GM23338 (cell line): ENCODE data around the gene NFIB. TPM values are rescaled to one million over a fixed set of nuclear protein-coding genes. Genes with fewer than 3 reads are reported as not detected.

Source experiments
- ATAC-seq: fragments of 200-7000 bp; cut with Tn5 transposase; 3 replicates; pipeline ENCODE4 v1.9.1; 2020
- DNase-seq: peaks from one replicate; pipeline ENCODE4 v3.0.0-alpha.2; 2015; ENCODE audit warnings: low spot score
- H2AFZ ChIP-seq: fragments of 200-600 bp; sonication (generic); 2 replicates; pipeline ENCODE4 v1.8.0; 2016; ENCODE audit warnings: antibody characterized with exemption, mild to moderate bottlenecking, moderate library complexity
- H3F3A ChIP-seq: fragments of 200-600 bp; sonication (generic); replicated peaks from 2 replicates; pipeline ENCODE4 v1.8.0; 2017; ENCODE audit warnings: antibody characterized with exemption, mixed run types, low read depth
- H3K27ac ChIP-seq: fragments of 200-600 bp; sonication (generic); 2 replicates; pipeline ENCODE4 v1.6.1; 2016; ENCODE audit warnings: low read depth
- H3K27me3 ChIP-seq: fragments of 200-600 bp; sonication (generic); 2 replicates; pipeline ENCODE4 v1.8.0; 2016; ENCODE audit warnings: mild to moderate bottlenecking, mixed run types, moderate library complexity; ENCODE audit not compliant: insufficient read depth
- H3K36me3 ChIP-seq: fragments of 200-600 bp; sonication (generic); 2 replicates; pipeline ENCODE4 v1.8.0; 2016; ENCODE audit warnings: mild to moderate bottlenecking; ENCODE audit not compliant: insufficient read depth
- H3K4me1 ChIP-seq: fragments of 200-600 bp; sonication (generic); 2 replicates; pipeline ENCODE4 v1.8.0; 2016; ENCODE audit warnings: mild to moderate bottlenecking, moderate library complexity; ENCODE audit not compliant: insufficient read depth
- H3K4me2 ChIP-seq: fragments of 200-600 bp; sonication (generic); 2 replicates; pipeline ENCODE4 v1.7.1; 2017; ENCODE audit warnings: mixed run types
- H3K4me3 ChIP-seq: fragments of 200-600 bp; sonication (generic); 2 replicates; pipeline ENCODE4 v1.6.1; 2016; ENCODE audit warnings: mixed run types
- H3K79me2 ChIP-seq: fragments of 200-600 bp; sonication (generic); replicated peaks from 2 replicates; pipeline ENCODE4 v1.8.0; 2017; ENCODE audit warnings: mild to moderate bottlenecking; ENCODE audit not compliant: insufficient read depth
- H3K9me2 ChIP-seq: fragments of 200-600 bp; sonication (generic); 2 replicates; pipeline ENCODE4 v1.8.0; 2017; ENCODE audit not compliant: insufficient read depth
- H4K20me1 ChIP-seq: fragments of 200-600 bp; sonication (generic); replicated peaks from 2 replicates; pipeline ENCODE4 v1.8.0; 2017; ENCODE audit warnings: mild to moderate bottlenecking; ENCODE audit not compliant: insufficient read depth
- H3K27ac Mint-ChIP-seq: 2 replicates; pipeline ENCODE4 v1.8.0; 2020; ENCODE audit warnings: inconsistent platforms, mild to moderate bottlenecking, moderate library complexity, mixed read lengths
- H3K27me3 Mint-ChIP-seq: 3 replicates; pipeline ENCODE4 v1.8.0; 2022; ENCODE audit warnings: low read depth, mild to moderate bottlenecking, moderate library complexity, mixed read lengths, inconsistent platforms; ENCODE audit not compliant: insufficient read depth, poor library complexity
- H3K36me3 Mint-ChIP-seq: 3 replicates; pipeline ENCODE4 v1.8.0; 2021; ENCODE audit warnings: low read depth, mild to moderate bottlenecking, inconsistent platforms, moderate library complexity, mixed read lengths
- H3K4me1 Mint-ChIP-seq: 3 replicates; pipeline ENCODE4 v1.8.0; 2020; ENCODE audit warnings: mild to moderate bottlenecking, inconsistent platforms, mixed read lengths
- H3K4me3 Mint-ChIP-seq: 3 replicates; pipeline ENCODE4 v1.8.0; 2021; ENCODE audit warnings: moderate library complexity, mild to moderate bottlenecking, inconsistent platforms, mixed read lengths
- H3K9me3 Mint-ChIP-seq: 3 replicates; pipeline ENCODE4 v1.8.0; 2020; ENCODE audit warnings: moderate library complexity, mild to moderate bottlenecking, inconsistent platforms, mixed read lengths
- CREB1 ChIP-seq: fragments of 250-450 bp; sonication (Bioruptor Pico); IDR thresholded peaks from 2 replicates; pipeline ENCODE4 v1.5.0; 2020; ENCODE audit warnings: low read depth, mild to moderate bottlenecking, moderate library complexity
- EZH2 ChIP-seq: fragments of 200-600 bp; sonication (generic); IDR thresholded peaks from one replicate; pipeline ENCODE4 v1.8.0; 2017; ENCODE audit warnings: antibody characterized with exemption, mild to moderate bottlenecking, low read depth; ENCODE audit not compliant: unreplicated experiment
- EZH2phosphoT487 ChIP-seq: fragments of 200-600 bp; sonication (generic); IDR thresholded peaks from one replicate; pipeline ENCODE4 v1.8.1; 2018; ENCODE audit warnings: antibody characterized with exemption; ENCODE audit not compliant: unreplicated experiment
- NANOG ChIP-seq: IDR thresholded peaks from 2 replicates; pipeline ENCODE4 v1.6.1; 2016; ENCODE audit warnings: antibody characterized with exemption, borderline replicate concordance
- REST ChIP-seq: IDR thresholded peaks from one replicate; pipeline ENCODE4 v1.6.1; 2018; ENCODE audit warnings: antibody characterized with exemption; ENCODE audit not compliant: unreplicated experiment
- STAT1 ChIP-seq: IDR thresholded peaks from one replicate; pipeline ENCODE4 v1.6.1; 2016; ENCODE audit warnings: antibody characterized with exemption; ENCODE audit not compliant: unreplicated experiment
- ZNF114 ChIP-seq: fragments of 250-450 bp; sonication (Bioruptor Pico); IDR thresholded peaks from 2 replicates; pipeline ENCODE4 v1.5.0; 2020; ENCODE audit warnings: mild to moderate bottlenecking, moderate library complexity
- ZNF331 ChIP-seq: fragments of 250-450 bp; sonication (Bioruptor Pico); IDR thresholded peaks from 2 replicates; pipeline ENCODE4 v1.5.0; 2020; ENCODE audit warnings: low read depth, mild to moderate bottlenecking, moderate library complexity
- polyA plus RNA-seq: library from polyadenylated mRNA; unstranded; fragments of >200 nt; fragmentation: Nextera tagmentation; extraction: Ambion mirVana; gene quantifications from 2 replicates; pipeline ENCODE4 v1.2.1, GENCODE V29; 2016
- total RNA-seq: library from RNA; depleted of rRNA; stranded (reverse); fragments of >200 nt; shearing (Covaris generic); gene quantifications from 2 replicates; pipeline ENCODE4 v1.2.3, GENCODE V29; 2014
- TF ChIP-seq, protein P1 (sequence below): IDR thresholded peaks from 2 replicates; pipeline ENCODE4 v1.6.1; 2016; ENCODE audit warnings: antibody characterized with exemption
- TF ChIP-seq, protein P2 (sequence below), 2 experiments: fragments of 200-600 bp in 1 of 2; sonication (generic) in 1 of 2; conservative IDR thresholded peaks; 2 replicates each; pipeline versions ENCODE4 v1.5.1 to v1.6.1; 2016 to 2017; ENCODE audit warnings: antibody characterized with exemption in 2 of 2, low read depth in 2 of 2, mild to moderate bottlenecking in 2 of 2, moderate library complexity in 1 of 2

NFIB gene
- total and polyA plus RNA-seq, 2 experiments from 2014 or later: 3.9 to 4.7 TPM

- H3K9me3 Mint-ChIP-seq: no peaks in the 10 kb centered on the region
- no peaks in the 10 kb centered on the region for H3K27me3 Mint-ChIP-seq
- no peaks in the 10 kb centered on the region for H3K79me2 ChIP-seq
- H3F3A ChIP-seq: no peaks in the 10 kb centered on the region
- H3K27ac Mint-ChIP-seq: no peak overlapping the region
- TF ChIP-seq REST: no peak
- TF ChIP-seq, protein P1, sequence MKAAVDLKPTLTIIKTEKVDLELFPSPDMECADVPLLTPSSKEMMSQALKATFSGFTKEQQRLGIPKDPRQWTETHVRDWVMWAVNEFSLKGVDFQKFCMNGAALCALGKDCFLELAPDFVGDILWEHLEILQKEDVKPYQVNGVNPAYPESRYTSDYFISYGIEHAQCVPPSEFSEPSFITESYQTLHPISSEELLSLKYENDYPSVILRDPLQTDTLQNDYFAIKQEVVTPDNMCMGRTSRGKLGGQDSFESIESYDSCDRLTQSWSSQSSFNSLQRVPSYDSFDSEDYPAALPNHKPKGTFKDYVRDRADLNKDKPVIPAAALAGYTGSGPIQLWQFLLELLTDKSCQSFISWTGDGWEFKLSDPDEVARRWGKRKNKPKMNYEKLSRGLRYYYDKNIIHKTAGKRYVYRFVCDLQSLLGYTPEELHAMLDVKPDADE: no peak
- H3K4me3 Mint-ChIP-seq: no peak overlapping the region
- no peaks in the 10 kb centered on the region for H3K9me2 ChIP-seq
- no peak overlapping the region for H3K27ac ChIP-seq
- H4K20me1 ChIP-seq: no peaks in the 10 kb centered on the region
- ATAC-seq (no peak), DNase-seq (no peak)
- H3K4me1 ChIP-seq: no peaks in the 10 kb centered on the region
- H3K4me1 Mint-ChIP-seq: peaks cover 5% of the 10 kb centered on the region; the same call in 2 of the 3 replicates
- no peak overlapping the region for H2AFZ ChIP-seq
- no peak overlapping the region for H3K4me2 ChIP-seq
- H3K27me3 ChIP-seq: no peaks in the 10 kb centered on the region
- H3K4me3 ChIP-seq: no peak overlapping the region
- no peaks in the 10 kb centered on the region for H3K36me3 ChIP-seq
- no peaks in the 10 kb centered on the region for H3K36me3 Mint-ChIP-seq
These were observed 173.7 kb downstream of the NFIB start for GRCh38 chr9:14140096-14140697.

GRCh38 chr9:14139287-14139686 lies 174.7 kb downstream of the NFIB start:
- no peak overlapping the region for H3K4me3 Mint-ChIP-seq
- Histone ChIP-seq H3K9me2 (no peaks in the 10 kb centered on the region), H3K36me3 (no peaks in the 10 kb centered on the region), H3K4me3 (no peak overlapping the region), H3K27me3 (no peaks in the 10 kb centered on the region), H3K4me1 (no peaks in the 10 kb centered on the region), H3K4me2 (no peak overlapping the region), H3F3A (no peaks in the 10 kb centered on the region), H2AFZ (no peak overlapping the region), H3K27ac (no peak overlapping the region), H4K20me1 (no peaks in the 10 kb centered on the region), H3K79me2 (no peaks in the 10 kb centered on the region)
- H3K36me3 Mint-ChIP-seq: no peaks in the 10 kb centered on the region
- no peaks in the 10 kb centered on the region for H3K9me3 Mint-ChIP-seq
- peaks cover 5% of the 10 kb centered on the region; the same call in 2 of the 3 replicates for H3K4me1 Mint-ChIP-seq
- ATAC-seq: no peak
- DNase-seq: no peak
- no peak overlapping the region; the same call in 1 of the 2 replicates for H3K27ac Mint-ChIP-seq
- no peaks in the 10 kb centered on the region for H3K27me3 Mint-ChIP-seq
- no peak for TF ChIP-seq NANOG
- TF ChIP-seq STAT1: no peak
- TF ChIP-seq ZNF114 (CRISPR knock-in tag): no peak
- TF ChIP-seq REST: no peak
- no peak for TF ChIP-seq ZNF331 (CRISPR knock-in tag)
- no peak for TF ChIP-seq EZH2
- no peak for TF ChIP-seq EZH2phosphoT487
- TF ChIP-seq, protein P2, sequence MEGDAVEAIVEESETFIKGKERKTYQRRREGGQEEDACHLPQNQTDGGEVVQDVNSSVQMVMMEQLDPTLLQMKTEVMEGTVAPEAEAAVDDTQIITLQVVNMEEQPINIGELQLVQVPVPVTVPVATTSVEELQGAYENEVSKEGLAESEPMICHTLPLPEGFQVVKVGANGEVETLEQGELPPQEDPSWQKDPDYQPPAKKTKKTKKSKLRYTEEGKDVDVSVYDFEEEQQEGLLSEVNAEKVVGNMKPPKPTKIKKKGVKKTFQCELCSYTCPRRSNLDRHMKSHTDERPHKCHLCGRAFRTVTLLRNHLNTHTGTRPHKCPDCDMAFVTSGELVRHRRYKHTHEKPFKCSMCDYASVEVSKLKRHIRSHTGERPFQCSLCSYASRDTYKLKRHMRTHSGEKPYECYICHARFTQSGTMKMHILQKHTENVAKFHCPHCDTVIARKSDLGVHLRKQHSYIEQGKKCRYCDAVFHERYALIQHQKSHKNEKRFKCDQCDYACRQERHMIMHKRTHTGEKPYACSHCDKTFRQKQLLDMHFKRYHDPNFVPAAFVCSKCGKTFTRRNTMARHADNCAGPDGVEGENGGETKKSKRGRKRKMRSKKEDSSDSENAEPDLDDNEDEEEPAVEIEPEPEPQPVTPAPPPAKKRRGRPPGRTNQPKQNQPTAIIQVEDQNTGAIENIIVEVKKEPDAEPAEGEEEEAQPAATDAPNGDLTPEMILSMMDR (conservative IDR thresholded peaks at IDR 0.05; ENCODE audit: low read depth in 2 of 2): no peak
- TF ChIP-seq CREB1: no peak
